Measurements from ENCODE around the gene TTLL13. TPM values are rescaled to one million over a fixed set of nuclear protein-coding genes. Genes with fewer than 3 reads are reported as not detected.

The TTLL13 gene
- total RNA-seq, 1 experiment from 2014 or later = 0.39 TPM

DNA sequence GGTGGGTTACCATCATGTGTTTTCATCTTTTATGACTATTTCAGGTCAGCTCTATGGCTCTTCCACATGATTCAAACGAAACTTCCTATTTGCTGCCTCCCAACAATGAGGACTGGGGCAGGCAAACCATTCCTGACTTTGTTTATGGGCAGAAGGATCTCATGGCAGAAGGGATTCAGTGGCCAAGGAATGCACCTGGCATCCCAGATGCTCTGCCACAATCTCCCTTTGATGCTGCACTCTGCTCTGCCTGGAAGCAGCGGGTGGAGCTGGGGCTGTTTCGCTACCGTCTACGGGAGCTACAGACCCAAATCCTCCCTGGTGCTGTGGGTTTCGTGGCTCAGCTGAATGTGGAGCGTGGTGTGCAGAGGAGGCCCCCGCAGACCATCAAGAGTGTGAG, 8.5 kb upstream of the TTLL13 start:
- H3K4me1 ChIP-seq (ENCODE audit: control insufficient read depth, insufficient read depth, low read length) = no peaks in the 10 kb centered on the region
- ATAC-seq (0 out of 2 replicates have a peak, but pooled peaks have one; percentile 15), DNase-seq (ENCODE audit: low read depth, low spot score) (no peak)
- no peak overlapping the region for H3K4me3 ChIP-seq (ENCODE audit: low read depth in 2 of 2, low read length in 2 of 2)
- H3K27me3 ChIP-seq (ENCODE audit: control insufficient read depth, insufficient read depth, low read length) = no peaks in the 10 kb centered on the region
- H3K9me3 ChIP-seq (ENCODE audit: control insufficient read depth, insufficient read depth, low read depth, low read length) = no peaks in the 10 kb centered on the region
- no peak for TF ChIP-seq POLR2AphosphoS5 (IDR thresholded peaks at IDR 0.05; ENCODE audit: low read depth, low read length)
- TF ChIP-seq, protein P1, sequence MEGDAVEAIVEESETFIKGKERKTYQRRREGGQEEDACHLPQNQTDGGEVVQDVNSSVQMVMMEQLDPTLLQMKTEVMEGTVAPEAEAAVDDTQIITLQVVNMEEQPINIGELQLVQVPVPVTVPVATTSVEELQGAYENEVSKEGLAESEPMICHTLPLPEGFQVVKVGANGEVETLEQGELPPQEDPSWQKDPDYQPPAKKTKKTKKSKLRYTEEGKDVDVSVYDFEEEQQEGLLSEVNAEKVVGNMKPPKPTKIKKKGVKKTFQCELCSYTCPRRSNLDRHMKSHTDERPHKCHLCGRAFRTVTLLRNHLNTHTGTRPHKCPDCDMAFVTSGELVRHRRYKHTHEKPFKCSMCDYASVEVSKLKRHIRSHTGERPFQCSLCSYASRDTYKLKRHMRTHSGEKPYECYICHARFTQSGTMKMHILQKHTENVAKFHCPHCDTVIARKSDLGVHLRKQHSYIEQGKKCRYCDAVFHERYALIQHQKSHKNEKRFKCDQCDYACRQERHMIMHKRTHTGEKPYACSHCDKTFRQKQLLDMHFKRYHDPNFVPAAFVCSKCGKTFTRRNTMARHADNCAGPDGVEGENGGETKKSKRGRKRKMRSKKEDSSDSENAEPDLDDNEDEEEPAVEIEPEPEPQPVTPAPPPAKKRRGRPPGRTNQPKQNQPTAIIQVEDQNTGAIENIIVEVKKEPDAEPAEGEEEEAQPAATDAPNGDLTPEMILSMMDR (IDR thresholded peaks at IDR 0.05) = no peak
- no peak for TF ChIP-seq SIN3A (IDR thresholded peaks at IDR 0.05; ENCODE audit: borderline replicate concordance, insufficient read depth, low read depth, low read length)
- TF ChIP-seq, protein P2, sequence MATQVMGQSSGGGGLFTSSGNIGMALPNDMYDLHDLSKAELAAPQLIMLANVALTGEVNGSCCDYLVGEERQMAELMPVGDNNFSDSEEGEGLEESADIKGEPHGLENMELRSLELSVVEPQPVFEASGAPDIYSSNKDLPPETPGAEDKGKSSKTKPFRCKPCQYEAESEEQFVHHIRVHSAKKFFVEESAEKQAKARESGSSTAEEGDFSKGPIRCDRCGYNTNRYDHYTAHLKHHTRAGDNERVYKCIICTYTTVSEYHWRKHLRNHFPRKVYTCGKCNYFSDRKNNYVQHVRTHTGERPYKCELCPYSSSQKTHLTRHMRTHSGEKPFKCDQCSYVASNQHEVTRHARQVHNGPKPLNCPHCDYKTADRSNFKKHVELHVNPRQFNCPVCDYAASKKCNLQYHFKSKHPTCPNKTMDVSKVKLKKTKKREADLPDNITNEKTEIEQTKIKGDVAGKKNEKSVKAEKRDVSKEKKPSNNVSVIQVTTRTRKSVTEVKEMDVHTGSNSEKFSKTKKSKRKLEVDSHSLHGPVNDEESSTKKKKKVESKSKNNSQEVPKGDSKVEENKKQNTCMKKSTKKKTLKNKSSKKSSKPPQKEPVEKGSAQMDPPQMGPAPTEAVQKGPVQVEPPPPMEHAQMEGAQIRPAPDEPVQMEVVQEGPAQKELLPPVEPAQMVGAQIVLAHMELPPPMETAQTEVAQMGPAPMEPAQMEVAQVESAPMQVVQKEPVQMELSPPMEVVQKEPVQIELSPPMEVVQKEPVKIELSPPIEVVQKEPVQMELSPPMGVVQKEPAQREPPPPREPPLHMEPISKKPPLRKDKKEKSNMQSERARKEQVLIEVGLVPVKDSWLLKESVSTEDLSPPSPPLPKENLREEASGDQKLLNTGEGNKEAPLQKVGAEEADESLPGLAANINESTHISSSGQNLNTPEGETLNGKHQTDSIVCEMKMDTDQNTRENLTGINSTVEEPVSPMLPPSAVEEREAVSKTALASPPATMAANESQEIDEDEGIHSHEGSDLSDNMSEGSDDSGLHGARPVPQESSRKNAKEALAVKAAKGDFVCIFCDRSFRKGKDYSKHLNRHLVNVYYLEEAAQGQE (IDR thresholded peaks at IDR 0.05; ENCODE audit: insufficient read depth in 1 of 2, low read depth in 2 of 2, low read length in 1 of 2) = no peak
- no peak for TF ChIP-seq TCF7L2 (IDR thresholded peaks at IDR 0.05; ENCODE audit: low read depth, low read length)
- no peak overlapping the region for H3K27ac ChIP-seq (ENCODE audit: low read length)
- BruUV-seq (replicated peaks) = no TSS peak
- intact Hi-C loops (cut with micrococcal nuclease; ENCODE audit: unreplicated experiment) (no loop called here), in situ Hi-C loops (cut with HindIII; ENCODE audit: low pct_unique_long_range_greater_than_20kb, low sequenced_read_pairs) (no loop called here)
- no peaks in the 10 kb centered on the region; the same call in 1 of the 2 replicates for H3K36me3 ChIP-seq (ENCODE audit: control insufficient read depth, insufficient read depth, low read length)
- ChIA-PET CTCF (no interaction called here), POLR2A (no interaction called here)

DNA sequence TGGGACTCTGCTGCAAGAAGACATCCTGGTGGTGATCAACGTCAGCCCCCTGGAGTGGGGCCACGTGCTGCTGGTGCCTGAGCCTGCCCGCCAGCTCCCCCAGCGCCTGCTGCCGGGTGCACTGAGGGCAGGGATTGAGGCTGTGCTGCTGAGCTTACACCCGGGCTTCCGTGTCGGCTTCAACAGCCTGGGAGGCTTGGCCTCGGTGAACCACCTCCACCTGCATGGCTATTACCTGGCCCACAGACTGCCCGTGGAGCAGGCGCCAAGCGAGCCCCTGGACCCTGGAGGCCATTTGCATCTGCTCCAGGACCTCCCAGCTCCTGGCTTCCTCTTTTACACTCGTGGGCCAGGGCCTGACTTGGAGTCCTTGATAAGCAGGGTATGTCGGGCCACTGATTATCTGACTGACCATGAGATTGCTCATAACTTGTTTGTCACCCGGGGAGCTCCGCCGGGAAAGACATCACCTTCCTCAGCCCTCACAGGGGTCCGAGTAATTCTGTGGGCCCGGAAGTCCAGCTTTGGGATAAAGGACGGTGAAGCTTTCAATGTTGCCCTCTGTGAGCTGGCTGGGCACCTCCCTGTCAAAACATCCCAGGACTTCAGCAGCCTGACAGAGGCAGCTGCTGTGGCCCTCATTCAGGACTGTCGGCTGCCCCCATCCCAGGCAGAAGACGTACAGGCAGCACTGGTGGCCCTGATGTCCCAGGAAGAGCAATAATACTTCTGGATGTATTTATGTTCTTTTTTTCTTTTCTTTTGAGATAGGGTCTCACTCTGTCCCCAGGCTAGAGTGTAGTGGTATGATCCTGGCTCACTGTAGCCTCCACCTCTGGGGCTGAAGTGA, 7.8 kb upstream of the TTLL13 start:
- no peaks in the 10 kb centered on the region for H3K9me3 ChIP-seq (ENCODE audit: control insufficient read depth, insufficient read depth, low read depth, low read length)
- in situ Hi-C loops (cut with HindIII; ENCODE audit: low pct_unique_long_range_greater_than_20kb, low sequenced_read_pairs) = no loop called here
- intact Hi-C loops (cut with micrococcal nuclease; ENCODE audit: unreplicated experiment) = no loop called here
- TF ChIP-seq, protein P2 (IDR thresholded peaks at IDR 0.05; ENCODE audit: insufficient read depth in 1 of 2, low read depth in 2 of 2, low read length in 1 of 2) = no peak
- TF ChIP-seq POLR2AphosphoS5 (IDR thresholded peaks at IDR 0.05; ENCODE audit: low read depth, low read length) (no peak), TCF7L2 (IDR thresholded peaks at IDR 0.05; ENCODE audit: low read depth, low read length) (no peak), SIN3A (IDR thresholded peaks at IDR 0.05; ENCODE audit: borderline replicate concordance, insufficient read depth, low read depth, low read length) (no peak)
- TF ChIP-seq, protein P1 (IDR thresholded peaks at IDR 0.05) = no peak
- H3K36me3 ChIP-seq (ENCODE audit: control insufficient read depth, insufficient read depth, low read length) = no peaks in the 10 kb centered on the region; the same call in 1 of the 2 replicates
- H3K27me3 ChIP-seq (ENCODE audit: control insufficient read depth, insufficient read depth, low read length) = no peaks in the 10 kb centered on the region
- POLR2A ChIA-PET = no interaction called here
- ATAC-seq (0 out of 2 replicates have a peak, but pooled peaks have one; percentile 15), DNase-seq (ENCODE audit: low read depth, low spot score) (no peak)
- H3K4me1 ChIP-seq (ENCODE audit: control insufficient read depth, insufficient read depth, low read length) = no peaks in the 10 kb centered on the region
- no peak overlapping the region for H3K4me3 ChIP-seq (ENCODE audit: low read depth in 2 of 2, low read length in 2 of 2)
- CTCF ChIA-PET = no interaction called here
- H3K27ac ChIP-seq (ENCODE audit: low read length) = no peak overlapping the region
- no TSS peak for BruUV-seq (replicated peaks)
